ENCODE measurements around the gene VWA3B.

DNA sequence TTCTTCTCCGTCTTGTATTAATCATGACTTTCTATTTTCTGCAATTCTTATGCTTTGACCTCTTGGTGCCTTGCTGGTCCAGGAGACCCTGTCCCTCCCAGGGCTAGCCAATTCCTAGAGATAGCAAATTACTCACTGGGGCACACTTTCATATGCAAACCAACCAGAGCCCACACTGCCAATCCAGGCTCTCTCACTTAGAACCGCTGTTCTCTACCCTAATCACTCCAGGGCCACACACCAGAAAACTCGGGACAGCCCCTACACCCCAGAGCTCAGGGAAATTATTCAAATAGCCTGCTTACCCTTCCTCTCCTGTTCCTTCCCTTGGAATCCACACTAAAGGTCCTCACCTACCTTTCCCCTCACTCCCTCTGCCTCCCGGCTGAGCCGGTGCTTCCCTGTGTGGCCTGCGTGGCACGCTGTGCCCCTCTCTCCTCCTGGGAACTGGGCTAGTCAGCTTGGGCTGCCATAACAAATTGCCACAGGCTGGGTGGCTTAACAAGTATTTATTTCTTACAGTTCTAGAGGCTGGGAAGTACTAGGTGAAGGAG is 41.7 kb downstream of the VWA3B start:
- TF ChIP-seq, protein P1, sequence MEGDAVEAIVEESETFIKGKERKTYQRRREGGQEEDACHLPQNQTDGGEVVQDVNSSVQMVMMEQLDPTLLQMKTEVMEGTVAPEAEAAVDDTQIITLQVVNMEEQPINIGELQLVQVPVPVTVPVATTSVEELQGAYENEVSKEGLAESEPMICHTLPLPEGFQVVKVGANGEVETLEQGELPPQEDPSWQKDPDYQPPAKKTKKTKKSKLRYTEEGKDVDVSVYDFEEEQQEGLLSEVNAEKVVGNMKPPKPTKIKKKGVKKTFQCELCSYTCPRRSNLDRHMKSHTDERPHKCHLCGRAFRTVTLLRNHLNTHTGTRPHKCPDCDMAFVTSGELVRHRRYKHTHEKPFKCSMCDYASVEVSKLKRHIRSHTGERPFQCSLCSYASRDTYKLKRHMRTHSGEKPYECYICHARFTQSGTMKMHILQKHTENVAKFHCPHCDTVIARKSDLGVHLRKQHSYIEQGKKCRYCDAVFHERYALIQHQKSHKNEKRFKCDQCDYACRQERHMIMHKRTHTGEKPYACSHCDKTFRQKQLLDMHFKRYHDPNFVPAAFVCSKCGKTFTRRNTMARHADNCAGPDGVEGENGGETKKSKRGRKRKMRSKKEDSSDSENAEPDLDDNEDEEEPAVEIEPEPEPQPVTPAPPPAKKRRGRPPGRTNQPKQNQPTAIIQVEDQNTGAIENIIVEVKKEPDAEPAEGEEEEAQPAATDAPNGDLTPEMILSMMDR (conservative IDR thresholded peaks at IDR 0.05; ENCODE audit: low read length): no peak
- TF ChIP-seq EZH2phosphoT487 (IDR thresholded peaks at IDR 0.05; ENCODE audit: borderline replicate concordance, low read depth, low read length): no peak
